Natural killer cell (primary cell): Measurements from ENCODE around the gene ITLN2. TPM values are rescaled to one million over a fixed set of nuclear protein-coding genes. Genes with fewer than 3 reads are reported as not detected.
"Not testable (repeated sequence)": the region's sequence is repeated elsewhere in the genome, so short reads cannot be mapped to it uniquely, and the experiment has no call there.

ENCODE experiments used
- ATAC-seq, 3 donors: fragments of 150-1000 bp in 2 of 3; fragments of 200-7000 bp in 1 of 3; cut with Tn5 transposase; 1 replicate in 1 of 3; 2 replicates in 2 of 3; pipeline ENCODE4 v1.10.0; 2021; ENCODE audit warnings: mild to moderate bottlenecking in 2 of 3, moderate library complexity in 2 of 3
- DNase-seq, 2 donors: peaks; one replicate each; pipeline versions ENCODE4 v3.0.0 to v3.0.0-alpha.2; 2013 to 2021; ENCODE audit warnings: mixed read lengths in 1 of 2
- H3K27ac ChIP-seq: one replicate; pipeline ENCODE4 v1.5.1; 2013; ENCODE audit warnings: mild to moderate bottlenecking, low read length
- H3K27me3 ChIP-seq: one replicate; pipeline ENCODE4 v1.6.1; 2013; ENCODE audit warnings: low read length; ENCODE audit not compliant: control insufficient read depth, insufficient read depth
- H3K36me3 ChIP-seq: one replicate; pipeline ENCODE4 v1.6.1; 2013; ENCODE audit warnings: low read length; ENCODE audit not compliant: control insufficient read depth, insufficient read depth
- H3K4me1 ChIP-seq: one replicate; pipeline ENCODE4 v1.6.1; 2013; ENCODE audit warnings: low read length; ENCODE audit not compliant: control insufficient read depth, insufficient read depth
- H3K4me3 ChIP-seq: one replicate; pipeline ENCODE4 v1.5.1; 2013; ENCODE audit warnings: low read length
- H3K9me3 ChIP-seq: one replicate; pipeline ENCODE4 v1.6.1; 2013; ENCODE audit warnings: low read length; ENCODE audit not compliant: control insufficient read depth, insufficient read depth
- H3K27ac Mint-ChIP-seq, 2 donors: one replicate each; pipeline ENCODE4 v1.8.0; 2022; ENCODE audit warnings: mild to moderate bottlenecking in 2 of 2, mixed read lengths in 2 of 2, moderate library complexity in 1 of 2
- H3K27me3 Mint-ChIP-seq, 2 donors: one replicate each; pipeline ENCODE4 v1.8.0; 2022; ENCODE audit warnings: low read depth in 2 of 2, mixed read lengths in 2 of 2
- H3K36me3 Mint-ChIP-seq: one replicate; pipeline ENCODE4 v1.8.0; 2022; ENCODE audit warnings: mixed read lengths
- H3K4me1 Mint-ChIP-seq, 2 donors: one replicate each; pipeline ENCODE4 v1.8.0; 2022; ENCODE audit warnings: mixed read lengths in 2 of 2
- H3K4me3 Mint-ChIP-seq: one replicate; pipeline ENCODE4 v1.8.0; 2022; ENCODE audit warnings: mild to moderate bottlenecking, moderate library complexity, mixed read lengths
- H3K9me3 Mint-ChIP-seq, 2 donors: one replicate each; pipeline ENCODE4 v1.8.0; 2022; ENCODE audit warnings: mixed read lengths in 2 of 2
- CTCF ChIP-seq: fragments of 200-600 bp; IDR thresholded peaks from one replicate; pipeline ENCODE4 v1.8.0; 2022; ENCODE audit warnings: antibody characterized with exemption
- WGBS: methylation state at CpG from one replicate; pipeline ENCODE4 v1.1.7; 2013; ENCODE audit warnings: missing lambda C conversion rate; ENCODE audit not compliant: insufficient coverage; 5-methylcytosine and 5-hydroxymethylcytosine counted together
- intact Hi-C: fragments of 100-400 bp; cut with micrococcal nuclease; formaldehyde crosslinking; loops from one replicate; pipeline ENCODE4 v1.14.2; 2022
- total RNA-seq, 4 donors: library from RNA; stranded (reverse); fragments of 120-200 nt in 1 of 4; gene quantifications; one replicate each; pipeline versions ENCODE4 v1.2.3 to v1.2.4, GENCODE V29; 2013 to 2022

The ITLN2 gene
- total RNA-seq, 3 donors from 2014 or later (not counting 1 experiment from before 2014, with no cell fraction given): not detected

GRCh38 chr1:160905617-160905989 lies 49.0 kb downstream of the ITLN2 start:
- Histone ChIP-seq H3K4me1 (no peaks in the 10 kb centered on the region), H3K27ac (no peak overlapping the region), H3K36me3 (no peaks in the 10 kb centered on the region), H3K9me3 (no peaks in the 10 kb centered on the region), H3K27me3 (no peaks in the 10 kb centered on the region), H3K4me3 (no peak overlapping the region)
- ATAC-seq (no peak), DNase-seq (no peak)
- H3K27ac Mint-ChIP-seq: no peak overlapping the region
- H3K9me3 Mint-ChIP-seq: no peaks in the 10 kb centered on the region
- no peak overlapping the region for H3K4me3 Mint-ChIP-seq
- WGBS: 92% methylated on average over 4 of the region's 4 CpGs
- H3K27me3 Mint-ChIP-seq: peaks cover 0 to 6% of the 10 kb centered on the region in 2 donors
- no peaks in the 10 kb centered on the region for H3K4me1 Mint-ChIP-seq
- TF ChIP-seq CTCF: no peak
- intact Hi-C loops: no loop called here
- no peaks in the 10 kb centered on the region for H3K36me3 Mint-ChIP-seq

- peaks cover 0 to 6% of the 10 kb centered on the region in 2 donors for H3K27me3 Mint-ChIP-seq
- no peak overlapping the region for H3K4me3 ChIP-seq
- ATAC-seq (no peak), DNase-seq (no peak)
- H3K36me3 Mint-ChIP-seq: no peaks in the 10 kb centered on the region
- no peak overlapping the region for H3K27ac Mint-ChIP-seq
- H3K4me1 Mint-ChIP-seq: no peaks in the 10 kb centered on the region
- H3K27me3 ChIP-seq: no peaks in the 10 kb centered on the region
- no peaks in the 10 kb centered on the region for H3K36me3 ChIP-seq
- H3K9me3 Mint-ChIP-seq: no peaks in the 10 kb centered on the region
- intact Hi-C loops: no loop called here
- 91% methylated on average over 7 of the region's 8 CpGs for WGBS
- no peaks in the 10 kb centered on the region for H3K4me1 ChIP-seq
- no peak overlapping the region for H3K27ac ChIP-seq
- TF ChIP-seq CTCF: no peak
- H3K9me3 ChIP-seq: no peaks in the 10 kb centered on the region
- H3K4me3 Mint-ChIP-seq: no peak overlapping the region
Observed at GRCh38 chr1:160904783-160905616, 49.6 kb downstream of the ITLN2 start.

GRCh38 chr1:160902251-160902650 lies 52.4 kb downstream of the ITLN2 start:
- H3K9me3 Mint-ChIP-seq, intact Hi-C loops, H3K36me3 Mint-ChIP-seq, H3K9me3 ChIP-seq, ATAC-seq, H3K4me3 Mint-ChIP-seq, H3K27ac ChIP-seq, H3K4me1 Mint-ChIP-seq, H3K4me3 ChIP-seq, H3K4me1 ChIP-seq, H3K36me3 ChIP-seq, DNase-seq, H3K27ac Mint-ChIP-seq, H3K27me3 ChIP-seq: not testable (repeated sequence)
- 80% methylated on average over 1 of the region's 1 CpG for WGBS
- H3K27me3 Mint-ChIP-seq: peaks cover under 1 to 11% of the 10 kb centered on the region in 2 donors

GRCh38 chr1:160901768-160902167 lies 52.8 kb downstream of the ITLN2 start:
- H3K27me3 ChIP-seq: no peaks in the 10 kb centered on the region
- no peak for TF ChIP-seq CTCF
- 89% methylated on average over 2 of the region's 2 CpGs for WGBS
- Mint-ChIP-seq H3K9me3 (no peaks in the 10 kb centered on the region), H3K36me3 (no peaks in the 10 kb centered on the region), H3K4me1 (no peaks in the 10 kb centered on the region), H3K27ac (no peak overlapping the region), H3K27me3 (peaks cover 5 to 13% of the 10 kb centered on the region in 2 donors), H3K4me3 (no peak overlapping the region)
- no peaks in the 10 kb centered on the region for H3K36me3 ChIP-seq
- DNase-seq (no peak), ATAC-seq (no peak)
- no peaks in the 10 kb centered on the region for H3K9me3 ChIP-seq
- intact Hi-C loops: no loop called here
- no peak overlapping the region for H3K27ac ChIP-seq
- no peaks in the 10 kb centered on the region for H3K4me1 ChIP-seq
- H3K4me3 ChIP-seq: no peak overlapping the region

GRCh38 chr1:160900683-160901082 lies 53.9 kb downstream of the ITLN2 start:
- H3K27ac Mint-ChIP-seq, intact Hi-C loops, H3K4me3 ChIP-seq, H3K36me3 Mint-ChIP-seq, H3K9me3 Mint-ChIP-seq, H3K9me3 ChIP-seq, H3K4me3 Mint-ChIP-seq, H3K4me1 Mint-ChIP-seq, ATAC-seq, DNase-seq, H3K36me3 ChIP-seq, H3K27me3 ChIP-seq, H3K4me1 ChIP-seq, H3K27ac ChIP-seq: not testable (repeated sequence)
- H3K27me3 Mint-ChIP-seq: peaks cover 15 to 16% of the 10 kb centered on the region in 2 donors
- 82% methylated on average over 2 of the region's 3 CpGs for WGBS
